OCI-LY1 (cell line): ENCODE results near the gene AGMO.

ENCODE experiments used
- H2AFZ ChIP-seq: fragments of 200-600 bp; sonication (generic), shearing (Covaris generic); 2 replicates; pipeline ENCODE4 v1.6.0; 2014; ENCODE audit warnings: antibody characterized with exemption, mild to moderate bottlenecking, low read length
- H3F3A ChIP-seq: fragments of 200-600 bp; sonication (generic), shearing (Covaris generic); 2 replicates; pipeline ENCODE4 v1.6.0; 2014; ENCODE audit warnings: mild to moderate bottlenecking, antibody characterized with exemption, low read length, moderate library complexity; ENCODE audit not compliant: insufficient read depth
- H3K27ac ChIP-seq: fragments of 200-600 bp; sonication (generic); 2 replicates; pipeline ENCODE4 v1.5.1; 2014; ENCODE audit warnings: low read length, mixed run types, mild to moderate bottlenecking, low read depth; ENCODE audit not compliant: poor library complexity, severe bottlenecking
- H3K27me3 ChIP-seq: fragments of 200-600 bp; sonication (generic); 2 replicates; pipeline ENCODE4 v1.6.0; 2014; ENCODE audit warnings: antibody characterized with exemption, mild to moderate bottlenecking, low read length, moderate library complexity; ENCODE audit not compliant: insufficient read depth
- H3K36me3 ChIP-seq: fragments of 200-600 bp; sonication (generic); 2 replicates; pipeline ENCODE4 v1.6.1; 2014; ENCODE audit warnings: mild to moderate bottlenecking, antibody characterized with exemption, low read length, moderate library complexity, mixed read lengths; ENCODE audit not compliant: insufficient read depth
- H3K4me1 ChIP-seq: fragments of 200-600 bp; sonication (generic); 2 replicates; pipeline ENCODE4 v1.5.1; 2014; ENCODE audit warnings: mild to moderate bottlenecking, low read length, moderate library complexity; ENCODE audit not compliant: insufficient read depth, severe bottlenecking
- H3K4me2 ChIP-seq: fragments of 200-600 bp; sonication (generic), shearing (Covaris generic); 2 replicates; pipeline ENCODE4 v1.6.1; 2014; ENCODE audit warnings: low read length
- H3K4me3 ChIP-seq: fragments of 200-600 bp; sonication (generic); 2 replicates; pipeline ENCODE4 v1.5.1; 2014; ENCODE audit warnings: low read length, low read depth, mild to moderate bottlenecking, mixed read lengths; ENCODE audit not compliant: poor library complexity, severe bottlenecking
- H3K79me2 ChIP-seq: fragments of 200-600 bp; shearing (Covaris generic); 2 replicates; pipeline ENCODE4 v1.6.1; 2016; ENCODE audit warnings: mixed run types, low read length, mixed read lengths; ENCODE audit not compliant: insufficient read depth
- H3K9ac ChIP-seq: fragments of 200-600 bp; sonication (generic), shearing (Covaris generic); 2 replicates; pipeline ENCODE4 v1.6.1; 2014; ENCODE audit warnings: mild to moderate bottlenecking, low read length, mixed read lengths
- H3K9me2 ChIP-seq: fragments of 200-600 bp; sonication (generic), shearing (Covaris generic); 2 replicates; pipeline ENCODE4 v1.6.1; 2014; ENCODE audit warnings: low read depth, mild to moderate bottlenecking, low read length, mixed read lengths
- H3K9me3 ChIP-seq: fragments of 200-600 bp; shearing (Covaris generic); 2 replicates; pipeline ENCODE4 v1.6.1; 2014; ENCODE audit warnings: low read length, mixed read lengths
- H4K20me1 ChIP-seq: fragments of 200-600 bp; sonication (generic), shearing (Covaris generic); 2 replicates; pipeline ENCODE4 v1.6.0; 2016; ENCODE audit warnings: mild to moderate bottlenecking, low read length; ENCODE audit not compliant: insufficient read depth
- EZH2 ChIP-seq: fragments of 200-600 bp; sonication (generic), shearing (Covaris generic); IDR thresholded peaks from 2 replicates; pipeline ENCODE4 v1.8.0; 2017; ENCODE audit warnings: borderline replicate concordance, mixed run types, mild to moderate bottlenecking, antibody characterized with exemption, low read length, moderate library complexity, mixed read lengths
- TF ChIP-seq, protein P1 (sequence below): fragments of 200-600 bp; sonication (generic), shearing (Covaris generic); IDR thresholded peaks from 2 replicates; pipeline ENCODE4 v1.5.1; 2017; ENCODE audit warnings: mild to moderate bottlenecking, antibody characterized with exemption, low read length, moderate library complexity, mixed read lengths

Gene AGMO

DNA sequence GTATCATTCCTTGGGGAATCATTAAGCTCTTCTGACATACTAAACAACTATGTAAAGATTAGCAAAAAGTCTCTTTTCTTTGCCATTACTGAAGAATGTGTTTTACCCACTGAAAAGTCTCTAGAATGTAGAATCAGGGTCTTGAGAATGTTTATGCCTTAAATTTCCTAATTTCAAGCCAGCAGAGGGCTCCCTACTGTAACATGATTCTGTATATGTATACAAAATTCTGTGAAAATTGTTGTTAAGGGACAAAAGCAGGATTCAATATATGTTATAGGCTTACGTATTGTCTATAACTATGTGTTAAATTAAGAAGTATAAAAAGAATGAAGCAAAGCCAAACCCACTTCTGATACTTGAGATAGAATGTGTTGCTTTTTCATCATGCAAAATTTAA is 362.3 kb downstream of the AGMO start:
- H3K9me2 ChIP-seq, result no peaks in the 10 kb centered on the region
- H4K20me1 ChIP-seq, result no peaks in the 10 kb centered on the region
- no peak overlapping the region for H3K4me2 ChIP-seq
- H3F3A ChIP-seq, result no peaks in the 10 kb centered on the region
- no peaks in the 10 kb centered on the region for H3K36me3 ChIP-seq
- H3K9ac ChIP-seq, result no peak overlapping the region
- no peak overlapping the region for H3K27ac ChIP-seq
- no peaks in the 10 kb centered on the region for H3K9me3 ChIP-seq
- H3K4me3 ChIP-seq, result no peak overlapping the region
- TF ChIP-seq EZH2, result no peak
- TF ChIP-seq, protein P1, sequence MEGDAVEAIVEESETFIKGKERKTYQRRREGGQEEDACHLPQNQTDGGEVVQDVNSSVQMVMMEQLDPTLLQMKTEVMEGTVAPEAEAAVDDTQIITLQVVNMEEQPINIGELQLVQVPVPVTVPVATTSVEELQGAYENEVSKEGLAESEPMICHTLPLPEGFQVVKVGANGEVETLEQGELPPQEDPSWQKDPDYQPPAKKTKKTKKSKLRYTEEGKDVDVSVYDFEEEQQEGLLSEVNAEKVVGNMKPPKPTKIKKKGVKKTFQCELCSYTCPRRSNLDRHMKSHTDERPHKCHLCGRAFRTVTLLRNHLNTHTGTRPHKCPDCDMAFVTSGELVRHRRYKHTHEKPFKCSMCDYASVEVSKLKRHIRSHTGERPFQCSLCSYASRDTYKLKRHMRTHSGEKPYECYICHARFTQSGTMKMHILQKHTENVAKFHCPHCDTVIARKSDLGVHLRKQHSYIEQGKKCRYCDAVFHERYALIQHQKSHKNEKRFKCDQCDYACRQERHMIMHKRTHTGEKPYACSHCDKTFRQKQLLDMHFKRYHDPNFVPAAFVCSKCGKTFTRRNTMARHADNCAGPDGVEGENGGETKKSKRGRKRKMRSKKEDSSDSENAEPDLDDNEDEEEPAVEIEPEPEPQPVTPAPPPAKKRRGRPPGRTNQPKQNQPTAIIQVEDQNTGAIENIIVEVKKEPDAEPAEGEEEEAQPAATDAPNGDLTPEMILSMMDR, result peak; percentile 55
- no peaks in the 10 kb centered on the region for H3K27me3 ChIP-seq
- no peaks in the 10 kb centered on the region for H3K4me1 ChIP-seq
- H2AFZ ChIP-seq, result no peak overlapping the region
- no peaks in the 10 kb centered on the region for H3K79me2 ChIP-seq

GRCh38 chr7:15197042-15197977 is 364.5 kb downstream of the AGMO start:
- no peak for TF ChIP-seq EZH2
- TF ChIP-seq, protein P1, result no peak
- H3K36me3 ChIP-seq, result no peaks in the 10 kb centered on the region
- no peaks in the 10 kb centered on the region for H3K79me2 ChIP-seq

GRCh38 chr7:15178065-15178464 is 383.8 kb downstream of the AGMO start:
- H3K79me2 ChIP-seq, result no peaks in the 10 kb centered on the region
- TF ChIP-seq, protein P1, result no peak
- no peak for TF ChIP-seq EZH2
- no peak overlapping the region for H3K4me2 ChIP-seq
- H3K27ac ChIP-seq, result no peak overlapping the region
- H3F3A ChIP-seq, result no peaks in the 10 kb centered on the region
- no peaks in the 10 kb centered on the region for H3K9me3 ChIP-seq
- H3K9ac ChIP-seq, result no peak overlapping the region
- no peaks in the 10 kb centered on the region for H3K4me1 ChIP-seq
- H2AFZ ChIP-seq, result no peak overlapping the region
- H3K27me3 ChIP-seq, result 0 out of 2 replicates have a peak, but pooled peaks cover 4% of the 10 kb centered on the region
- no peak overlapping the region for H3K4me3 ChIP-seq
- H3K36me3 ChIP-seq, result no peaks in the 10 kb centered on the region
- no peaks in the 10 kb centered on the region for H4K20me1 ChIP-seq
- no peaks in the 10 kb centered on the region for H3K9me2 ChIP-seq

More at GRCh38 chr7:15197042-15197977, 364.5 kb downstream of the AGMO start:
- Histone ChIP-seq H4K20me1 (no peaks in the 10 kb centered on the region), H3K4me3 (no peak overlapping the region), H3K4me2 (no peak overlapping the region), H3K27ac (no peak overlapping the region), H3K9ac (no peak overlapping the region), H3K4me1 (no peaks in the 10 kb centered on the region), H3F3A (no peaks in the 10 kb centered on the region), H3K9me2 (no peaks in the 10 kb centered on the region; the same call in 1 of the 2 replicates), H2AFZ (no peak overlapping the region), H3K9me3 (no peaks in the 10 kb centered on the region), H3K27me3 (no peaks in the 10 kb centered on the region)
